ENCODE data around the gene CDKAL1. TPM values are rescaled to one million over a fixed set of nuclear protein-coding genes. Genes with fewer than 3 reads are reported as not detected.

The CDKAL1 gene
- total RNA-seq (2011; cell fraction: chromatin; rRNA removed; ENCODE audit: low replicate concordance) = 40.8 and 117 TPM in 2 replicates
- 24.3 and 27.0 TPM in 2 replicates for total RNA-seq (2011; cell fraction: nucleolus; rRNA removed)
- total RNA-seq (2011; cell fraction: nucleoplasm; rRNA removed) = 53.2 and 70.2 TPM in 2 replicates
- total RNA-seq (2014; rRNA removed) (23.5 and 28.7 TPM in 2 replicates), total RNA-seq (2014; rRNA removed; fragmentation: Illumina TruSeq; extraction: Trizol) (36.3 and 40.3 TPM in 2 replicates), total RNA-seq (2015; rRNA removed; fragmentation: Illumina TruSeq; extraction: Trizol) (32.2 and 34.2 TPM in 2 replicates), total RNA-seq (2021) (24.5 and 26.8 TPM in 2 replicates), polyA plus RNA-seq (2011; rRNA removed) (16.8 and 18.1 TPM in 2 replicates), polyA plus RNA-seq (2014; fragmentation: Illumina TruSeq; extraction: Trizol) (18.5 and 20.1 TPM in 2 replicates), polyA plus RNA-seq (2014; fragmentation: Nextera tagmentation; extraction: Ambion mirVana) (10 to 100 TPM; 15.5 to 16.4 TPM), polyA plus RNA-seq (2014; rRNA removed) (11.2 TPM in 2 replicates), polyA minus RNA-seq (2011; rRNA and poly(A)+ RNA removed) (46.4 and 59.0 TPM in 2 replicates), Bru-seq, nascent RNA (percentile 80 among the genes with signal in this experiment), BruChase-seq, experiment 1, labeled RNA remaining after a 2-hour chase (percentile 81 among the genes with signal in this experiment), BruChase-seq, experiment 2, labeled RNA remaining after a 6-hour chase (percentile 77 among the genes with signal in this experiment)
- polyA plus RNA-seq (2011; cell fraction: cytosol; rRNA removed) = 7.9 and 9.9 TPM in 2 replicates
- polyA plus RNA-seq (2011; cell fraction: nucleus; rRNA removed) = 11.9 and 13.9 TPM in 2 replicates
- polyA plus RNA-seq (2012) = 12.7 and 14.4 TPM in 2 replicates
- 25.3 and 27.7 TPM in 2 replicates for polyA minus RNA-seq (2011; cell fraction: cytosol; rRNA and poly(A)+ RNA removed)
- polyA minus RNA-seq (2011; cell fraction: nucleus; rRNA and poly(A)+ RNA removed) = 28.4 and 48.3 TPM in 2 replicates
- long read RNA-seq, experiment 1, transcript CDKAL1-201 (16 exons, 3,272 nt) = major isoform, 30 of 88 reads
- long read RNA-seq, experiment 1, partial matches to known transcripts = 15 of 88 reads
- long read RNA-seq, experiment 1, other reads (novel, unspliced or antisense) = 43 of 88 reads
- long read RNA-seq, experiment 2, partial matches to known transcripts = 2 of 22 reads
- long read RNA-seq, experiment 2, other reads (novel, unspliced or antisense) = 20 of 22 reads
- long read RNA-seq, experiment 3, transcript CDKAL1-201 (16 exons, 3,272 nt) = major isoform, 6 of 19 reads
- long read RNA-seq, experiment 3, partial matches to known transcripts = 1 of 19 reads
- long read RNA-seq, experiment 3, other reads (novel, unspliced or antisense) = 12 of 19 reads

- peak within 1 kb of the TSS; percentile 93 for H3K27ac ChIP-seq (ENCODE audit: extremely low read depth, low read depth, low read length)
- in situ Hi-C loops (cut with MboI) = loop anchor here (5.0 to 10.0 kb wide), 2 partner anchors 137 to 440 kb away; no protein-coding TSS in a partner anchor
- H3K79me2 ChIP-seq (ENCODE audit: control insufficient read depth, insufficient read depth, low read length) = peaks cover 47% of the 10 kb centered on the region
- H4K20me1 ChIP-seq (replicated peaks; ENCODE audit: control insufficient read depth, insufficient read depth, low read length) = 0 out of 2 replicates have a peak, but pooled peaks cover 4% of the 10 kb centered on the region
- peak within 1 kb of the TSS; percentile 84 to 97 for H3K9ac ChIP-seq (ENCODE audit: insufficient read depth in 1 of 2, low read depth in 2 of 2, low read length in 2 of 2)
- peaks cover 34% of the 10 kb centered on the region; the same call in 2 of the 3 replicates for H3K36me3 ChIP-seq (ENCODE audit: control insufficient read depth, insufficient read depth, low read length)
- peak within 1 kb of the TSS; percentile 97 for H3K4me2 ChIP-seq (ENCODE audit: insufficient read depth, low read length)
- no peaks in the 10 kb centered on the region for H3K9me1 ChIP-seq (ENCODE audit: control insufficient read depth, insufficient read depth, low read length)
- WGBS (ENCODE audit: insufficient coverage, low coverage, missing lambda C conversion rate) = 1% methylated on average over 31 of the region's 31 CpGs
- ChIA-PET CTCF (ENCODE audit: low intra/inter-chr PET ratio) (no interaction called here), POLR2A (interaction anchor here (0.7 to 3.6 kb wide), 7 partner anchors 11 to 130 kb away, joined by 3 to 15 read pairs (median 4); no protein-coding TSS in a partner anchor)
- ATAC-seq (peak; percentile 91), DNase-seq (ENCODE audit: extremely low read depth in 1 of 4, low spot score in 3 of 4) (peak; percentile 81 to 98 (median 86)), FAIRE-seq (peak; percentile 95)
- TSS peak; percentile 66 for BruUV-seq (replicated peaks)
- 0 out of 2 replicates have a peak, but pooled peaks cover 2% of the 10 kb centered on the region for H3K9me3 ChIP-seq (replicated peaks; ENCODE audit: control insufficient read depth, insufficient read depth, low read depth, low read length)
- intact Hi-C loops (cut with micrococcal nuclease) = no loop called here
- H3K27me3 ChIP-seq (ENCODE audit: control insufficient read depth in 2 of 2, insufficient read depth in 2 of 2, low read length in 2 of 2) = no peaks in the 10 kb centered on the region
- H2AFZ ChIP-seq (ENCODE audit: low read depth, low read length) = peak within 1 kb of the TSS; percentile 98
- H3K4me3 ChIP-seq = peak within 1 kb of the TSS; percentile 88
- peaks cover 7 to 16% of the 10 kb centered on the region in 2 experiments; a peak in 3 of 5 replicates for H3K4me1 ChIP-seq (replicated peaks in 1 of 2; ENCODE audit: control insufficient read depth in 2 of 2, insufficient read depth in 2 of 2, low read length in 2 of 2)
- TF ChIP-seq, protein P1, sequence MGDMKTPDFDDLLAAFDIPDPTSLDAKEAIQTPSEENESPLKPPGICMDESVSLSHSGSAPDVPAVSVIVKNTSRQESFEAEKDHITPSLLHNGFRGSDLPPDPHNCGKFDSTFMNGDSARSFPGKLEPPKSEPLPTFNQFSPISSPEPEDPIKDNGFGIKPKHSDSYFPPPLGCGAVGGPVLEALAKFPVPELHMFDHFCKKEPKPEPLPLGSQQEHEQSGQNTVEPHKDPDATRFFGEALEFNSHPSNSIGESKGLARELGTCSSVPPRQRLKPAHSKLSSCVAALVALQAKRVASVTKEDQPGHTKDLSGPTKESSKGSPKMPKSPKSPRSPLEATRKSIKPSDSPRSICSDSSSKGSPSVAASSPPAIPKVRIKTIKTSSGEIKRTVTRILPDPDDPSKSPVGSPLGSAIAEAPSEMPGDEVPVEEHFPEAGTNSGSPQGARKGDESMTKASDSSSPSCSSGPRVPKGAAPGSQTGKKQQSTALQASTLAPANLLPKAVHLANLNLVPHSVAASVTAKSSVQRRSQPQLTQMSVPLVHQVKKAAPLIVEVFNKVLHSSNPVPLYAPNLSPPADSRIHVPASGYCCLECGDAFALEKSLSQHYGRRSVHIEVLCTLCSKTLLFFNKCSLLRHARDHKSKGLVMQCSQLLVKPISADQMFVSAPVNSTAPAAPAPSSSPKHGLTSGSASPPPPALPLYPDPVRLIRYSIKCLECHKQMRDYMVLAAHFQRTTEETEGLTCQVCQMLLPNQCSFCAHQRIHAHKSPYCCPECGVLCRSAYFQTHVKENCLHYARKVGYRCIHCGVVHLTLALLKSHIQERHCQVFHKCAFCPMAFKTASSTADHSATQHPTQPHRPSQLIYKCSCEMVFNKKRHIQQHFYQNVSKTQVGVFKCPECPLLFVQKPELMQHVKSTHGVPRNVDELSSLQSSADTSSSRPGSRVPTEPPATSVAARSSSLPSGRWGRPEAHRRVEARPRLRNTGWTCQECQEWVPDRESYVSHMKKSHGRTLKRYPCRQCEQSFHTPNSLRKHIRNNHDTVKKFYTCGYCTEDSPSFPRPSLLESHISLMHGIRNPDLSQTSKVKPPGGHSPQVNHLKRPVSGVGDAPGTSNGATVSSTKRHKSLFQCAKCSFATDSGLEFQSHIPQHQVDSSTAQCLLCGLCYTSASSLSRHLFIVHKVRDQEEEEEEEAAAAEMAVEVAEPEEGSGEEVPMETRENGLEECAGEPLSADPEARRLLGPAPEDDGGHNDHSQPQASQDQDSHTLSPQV (IDR thresholded peaks at IDR 0.05) = no peak
- TF ChIP-seq, protein P2, sequence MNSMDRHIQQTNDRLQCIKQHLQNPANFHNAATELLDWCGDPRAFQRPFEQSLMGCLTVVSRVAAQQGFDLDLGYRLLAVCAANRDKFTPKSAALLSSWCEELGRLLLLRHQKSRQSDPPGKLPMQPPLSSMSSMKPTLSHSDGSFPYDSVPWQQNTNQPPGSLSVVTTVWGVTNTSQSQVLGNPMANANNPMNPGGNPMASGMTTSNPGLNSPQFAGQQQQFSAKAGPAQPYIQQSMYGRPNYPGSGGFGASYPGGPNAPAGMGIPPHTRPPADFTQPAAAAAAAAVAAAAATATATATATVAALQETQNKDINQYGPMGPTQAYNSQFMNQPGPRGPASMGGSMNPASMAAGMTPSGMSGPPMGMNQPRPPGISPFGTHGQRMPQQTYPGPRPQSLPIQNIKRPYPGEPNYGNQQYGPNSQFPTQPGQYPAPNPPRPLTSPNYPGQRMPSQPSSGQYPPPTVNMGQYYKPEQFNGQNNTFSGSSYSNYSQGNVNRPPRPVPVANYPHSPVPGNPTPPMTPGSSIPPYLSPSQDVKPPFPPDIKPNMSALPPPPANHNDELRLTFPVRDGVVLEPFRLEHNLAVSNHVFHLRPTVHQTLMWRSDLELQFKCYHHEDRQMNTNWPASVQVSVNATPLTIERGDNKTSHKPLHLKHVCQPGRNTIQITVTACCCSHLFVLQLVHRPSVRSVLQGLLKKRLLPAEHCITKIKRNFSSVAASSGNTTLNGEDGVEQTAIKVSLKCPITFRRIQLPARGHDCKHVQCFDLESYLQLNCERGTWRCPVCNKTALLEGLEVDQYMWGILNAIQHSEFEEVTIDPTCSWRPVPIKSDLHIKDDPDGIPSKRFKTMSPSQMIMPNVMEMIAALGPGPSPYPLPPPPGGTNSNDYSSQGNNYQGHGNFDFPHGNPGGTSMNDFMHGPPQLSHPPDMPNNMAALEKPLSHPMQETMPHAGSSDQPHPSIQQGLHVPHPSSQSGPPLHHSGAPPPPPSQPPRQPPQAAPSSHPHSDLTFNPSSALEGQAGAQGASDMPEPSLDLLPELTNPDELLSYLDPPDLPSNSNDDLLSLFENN (IDR thresholded peaks at IDR 0.05; ENCODE audit: low read depth in 2 of 2, low read length in 2 of 2) = no peak; a peak in 1 of 4 replicates
- TF ChIP-seq PYGO2 (tag; IDR thresholded peaks at IDR 0.05) = no peak
- TF ChIP-seq MTA3 (IDR thresholded peaks at IDR 0.05; ENCODE audit: borderline replicate concordance) = peak; percentile 98
- no peak for TF ChIP-seq SRSF1 (IDR thresholded peaks at IDR 0.05; ENCODE audit: low read depth, low read length)
- no peak for TF ChIP-seq ZNF41 (CRISPR knock-in tag; conservative IDR thresholded peaks at IDR 0.05)
Observed at GRCh38 chr6:20534295-20535262, at the start of gene CDKAL1. CDKAL1 (plus strand) TSS chr6:20534457; CDS start chr6:20546351, 11,894 bp downstream.

All from K562 (cell line).